NCI-H2107 treated with DMSO at 0.1 percent for 48 hours (cell line): ENCODE measurements around the gene PTCD1.
A peak's percentile ranks its signal among the peaks of the same experiment; 100 is the strongest.

Experiments used
- DNase-seq: peaks from one replicate; lab custom pipeline; 2025; ENCODE audit not compliant: unreplicated experiment; lab: John Stamatoyannopoulos, UW

Gene PTCD1

GRCh38 chr7:99438573-99439480, at the start of gene PTCD1, which contains the start of gene CPSF4:
TSS of gene PTCD1 (minus strand) at chr7:99438798. CDS start at chr7:99435242, 3,556 bp downstream.
TSS of gene CPSF4 (plus strand) at chr7:99438943. CDS start at chr7:99439083, 140 bp downstream.
- peak; percentile 93 for DNase-seq

- DNase-seq, result no peak
Measured at GRCh38 chr7:99485094-99485493, 46.5 kb upstream of the PTCD1 start.

- DNase-seq, result no peak
Measured at GRCh38 chr7:99478464-99479440, 40.2 kb upstream of the PTCD1 start.

- DNase-seq, result no peak
Measured at GRCh38 chr7:99476107-99476506, 37.5 kb upstream of the PTCD1 start.

- no peak for DNase-seq
Measured at GRCh38 chr7:99473315-99473596, 34.7 kb upstream of the PTCD1 start.

GRCh38 chr7:99472561-99473314, 34.1 kb upstream of the PTCD1 start, which contains the start of gene ZNF789:
TSS of gene ZNF789 (plus strand) at chr7:99472890. CDS start at chr7:99476457, 3,567 bp downstream.
- DNase-seq, result peak; percentile 95

GRCh38 chr7:99469381-99470065, 30.9 kb upstream of the PTCD1 start:
- no peak for DNase-seq

- no peak for DNase-seq
Measured at GRCh38 chr7:99468336-99468918, 29.8 kb upstream of the PTCD1 start.

GRCh38 chr7:99465421-99465768, 26.8 kb upstream of the PTCD1 start:
- no peak for DNase-seq

- DNase-seq, result no peak
Measured at GRCh38 chr7:99461221-99461620, 22.6 kb upstream of the PTCD1 start.

- DNase-seq, result no peak
Measured at GRCh38 chr7:99460651-99461050, 22.1 kb upstream of the PTCD1 start.

GRCh38 chr7:99459087-99459486, 20.5 kb upstream of the PTCD1 start:
- DNase-seq, result no peak

GRCh38 chr7:99457650-99458493, 19.3 kb upstream of the PTCD1 start:
- no peak for DNase-seq

- DNase-seq, result no peak
Measured at GRCh38 chr7:99457050-99457649, 18.6 kb upstream of the PTCD1 start.

GRCh38 chr7:99456288-99456687, 17.7 kb upstream of the PTCD1 start:
- no peak for DNase-seq

GRCh38 chr7:99455874-99456273, 17.3 kb upstream of the PTCD1 start:
- no peak for DNase-seq

GRCh38 chr7:99453105-99453504, 14.5 kb upstream of the PTCD1 start:
- DNase-seq, result no peak

- DNase-seq, result no peak
Measured at GRCh38 chr7:99452541-99452940, 13.9 kb upstream of the PTCD1 start.

- DNase-seq, result no peak
Measured at GRCh38 chr7:99451936-99452335, 13.3 kb upstream of the PTCD1 start.
